NCI-H510A treated with DMSO at 0.1 percent for 48 hours (cell line): ENCODE data around the gene HES7.

ENCODE experiments used
- DNase-seq: peaks from one replicate; lab custom pipeline; 2025; lab: John Stamatoyannopoulos, UW

HES7 gene

DNA sequence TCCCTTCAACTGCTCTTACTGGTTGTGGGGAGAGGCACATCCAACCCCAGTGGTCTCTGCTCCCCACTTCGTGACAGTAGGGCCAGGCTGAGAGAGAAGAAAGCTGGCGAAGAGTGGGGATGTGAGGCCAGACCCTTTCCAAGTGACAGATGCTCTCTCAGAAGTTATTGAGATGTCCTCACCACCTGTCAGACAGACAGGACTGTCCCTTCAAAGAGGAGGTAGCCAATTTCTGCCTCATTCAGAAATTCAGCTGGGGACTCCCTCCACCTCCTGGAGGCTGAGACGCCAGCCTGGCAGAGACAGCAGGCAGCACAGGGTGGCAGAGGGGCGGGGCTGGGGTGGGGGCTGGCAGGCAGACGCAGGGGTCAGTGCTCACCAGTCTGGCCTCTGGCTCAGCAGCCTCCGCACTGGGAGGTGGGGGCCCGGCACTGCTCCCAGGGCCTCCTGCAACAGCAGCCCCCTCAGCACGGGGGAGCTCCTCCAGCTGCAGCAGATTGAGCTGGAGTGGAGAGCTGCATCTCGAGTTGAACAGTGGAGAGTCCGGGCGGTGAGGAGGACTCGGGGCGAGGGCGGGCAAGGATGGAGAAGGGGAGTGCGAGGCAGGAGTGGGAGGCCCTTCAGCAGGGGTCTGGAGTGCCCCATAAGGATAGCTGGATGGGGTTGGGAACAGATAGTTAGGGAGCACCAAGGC, 19.1 kb upstream of the HES7 start:
- DNase-seq = no peak

DNA sequence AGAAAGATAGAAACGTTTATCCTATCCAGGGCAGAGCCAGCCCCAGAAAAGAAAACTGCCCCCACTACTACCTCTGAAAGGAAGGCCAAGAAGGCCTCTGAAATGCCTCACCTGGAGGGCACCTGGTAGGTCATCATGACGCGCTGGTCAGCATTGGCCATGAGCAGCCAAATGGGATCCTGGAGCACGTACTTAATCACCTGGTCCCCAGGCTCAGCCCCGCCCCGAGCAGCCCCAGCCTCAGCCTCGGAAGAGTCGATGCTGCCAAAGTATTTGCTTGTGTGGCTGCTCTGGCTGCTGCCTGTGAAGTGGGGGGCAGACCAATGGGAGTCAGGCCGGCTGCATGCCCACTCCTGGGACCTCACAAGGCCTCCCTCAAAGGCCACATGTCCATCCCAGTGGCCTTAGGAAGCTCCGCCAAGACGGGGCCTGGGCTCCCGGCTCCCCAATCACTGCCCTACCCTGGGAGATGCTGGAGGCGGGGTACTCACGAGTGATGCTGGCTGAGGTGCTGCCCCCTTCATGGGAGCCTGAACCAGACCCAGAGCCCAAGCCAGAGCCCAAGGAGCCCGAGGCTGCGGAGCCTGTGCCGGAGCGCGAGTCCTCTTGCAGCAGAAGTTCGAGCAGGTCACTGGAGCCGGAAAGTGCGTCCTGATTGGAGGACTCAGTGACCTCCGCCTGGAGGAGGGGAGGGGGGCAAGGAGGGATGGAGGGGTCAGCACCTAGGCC, 18.4 kb upstream of the HES7 start:
- DNase-seq = no peak

DNA sequence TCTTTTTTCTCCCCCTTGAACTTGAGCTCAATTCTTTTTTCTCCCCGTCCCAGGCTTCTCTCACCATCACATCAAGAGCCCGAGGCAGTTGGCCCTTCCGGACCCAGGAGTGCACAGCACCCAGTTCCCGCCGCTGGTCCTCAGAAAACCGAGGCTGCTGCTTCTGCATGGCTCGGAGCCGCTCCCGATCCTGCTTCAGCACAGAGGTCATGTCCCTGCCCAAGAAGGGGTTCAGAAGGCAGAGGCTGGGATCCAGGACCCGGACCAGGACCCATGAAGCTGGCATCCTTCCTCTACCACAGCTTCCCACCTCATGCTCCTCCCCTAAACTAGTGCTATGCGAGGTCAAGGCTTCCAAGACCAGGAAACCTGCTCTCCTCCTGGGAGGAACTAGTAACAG, 17.8 kb upstream of the HES7 start:
- DNase-seq = no peak

DNA sequence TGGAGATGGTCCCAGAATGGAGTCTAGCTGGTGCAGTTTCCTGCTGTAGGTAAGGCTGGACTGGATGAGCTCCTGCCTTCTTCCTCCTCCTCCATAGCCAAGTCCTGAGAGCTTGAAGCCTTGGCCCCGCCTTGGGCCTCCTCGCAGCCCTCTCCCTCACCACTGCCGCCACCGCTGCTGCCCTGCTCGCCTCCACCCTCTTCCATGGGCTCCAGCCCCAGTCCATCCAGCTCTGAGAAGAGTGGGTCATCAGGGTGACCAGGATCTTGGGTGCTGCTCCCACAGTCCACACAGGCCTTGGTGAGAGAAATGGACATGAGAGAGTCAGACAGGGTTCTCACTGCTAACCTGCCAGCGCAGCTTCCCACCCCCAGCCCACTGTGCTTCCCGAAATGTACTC, 17.1 kb upstream of the HES7 start:
- DNase-seq = no peak

DNA sequence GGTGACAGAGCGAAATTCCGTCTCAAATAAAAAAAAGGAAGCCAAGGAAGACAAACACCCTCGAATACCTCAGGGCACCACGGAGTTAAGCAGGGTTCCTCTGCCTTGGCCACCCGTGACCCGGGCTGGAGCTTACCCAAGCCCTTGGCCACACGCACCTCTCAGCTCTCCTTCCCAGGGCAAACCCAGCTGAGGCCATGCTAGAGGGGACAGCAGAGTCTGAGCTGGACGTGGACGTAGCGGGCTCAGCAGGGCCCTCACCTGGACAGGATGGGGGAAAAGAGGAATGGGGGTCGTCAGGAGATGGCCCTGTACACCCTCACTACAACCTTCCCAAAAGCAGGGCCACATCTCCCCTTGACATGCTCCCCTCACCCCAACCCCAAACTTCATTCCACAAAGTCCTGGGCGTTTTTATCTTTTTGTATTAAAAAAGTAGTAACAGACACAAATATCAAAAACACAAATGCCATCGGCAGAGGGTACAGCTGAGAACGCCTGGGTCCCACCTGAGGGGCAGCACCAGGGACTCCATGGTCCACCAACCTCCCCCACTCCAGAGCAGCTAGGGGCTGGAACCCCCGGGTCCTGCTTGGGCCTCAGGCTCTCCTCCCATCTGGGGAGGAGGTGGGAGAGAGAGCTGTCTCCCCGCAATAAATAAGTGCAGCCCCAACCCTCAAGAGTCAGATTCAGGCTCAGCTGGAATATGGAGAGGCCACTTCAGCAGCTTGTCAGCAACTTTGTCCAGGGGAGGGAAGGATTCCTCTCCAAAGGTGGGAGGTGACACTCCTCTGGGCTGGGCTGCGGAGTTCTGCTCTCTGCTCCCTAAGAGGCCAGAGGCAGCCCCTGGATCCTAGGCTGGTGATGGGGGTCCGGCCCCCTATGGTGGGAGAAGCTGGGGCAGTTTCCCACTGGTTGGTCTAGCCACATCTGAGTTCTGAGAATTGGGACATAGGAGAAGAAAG, 16.4 kb upstream of the HES7 start:
- no peak for DNase-seq

DNA sequence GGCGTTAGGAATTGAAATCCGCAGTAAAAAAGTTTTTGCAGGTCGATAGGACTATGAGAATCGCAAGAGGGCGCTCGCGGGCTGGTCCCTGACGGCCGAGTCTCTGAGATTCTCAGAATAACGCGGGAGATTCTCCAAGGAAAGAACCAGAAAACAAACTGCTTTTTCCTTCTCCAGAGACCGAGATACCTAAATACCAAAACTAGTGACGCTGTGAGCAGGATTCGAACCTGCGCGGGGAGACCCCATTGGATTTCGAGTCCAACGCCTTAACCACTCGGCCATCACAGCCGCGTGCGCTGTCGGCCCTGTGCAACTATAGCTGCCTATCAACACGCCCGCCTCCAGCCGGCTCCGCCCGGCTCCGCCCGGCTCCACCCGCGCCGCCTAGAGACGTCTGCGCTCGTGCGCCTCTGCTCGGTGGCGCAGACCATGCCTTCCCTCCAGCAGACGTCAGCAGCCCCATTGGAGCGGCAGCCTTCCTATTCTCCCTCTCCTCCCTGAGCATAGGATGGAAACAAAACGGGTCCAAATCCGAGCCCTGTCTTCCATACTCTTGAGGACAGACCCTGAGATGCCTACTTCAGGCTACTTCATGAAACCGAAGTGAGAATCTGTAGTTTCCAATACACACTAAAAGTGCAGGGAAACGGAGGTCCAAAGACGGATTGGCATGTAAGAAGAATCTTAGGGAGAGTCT, 14.9 kb upstream of the HES7 start:
- peak; percentile 97 for DNase-seq

DNA sequence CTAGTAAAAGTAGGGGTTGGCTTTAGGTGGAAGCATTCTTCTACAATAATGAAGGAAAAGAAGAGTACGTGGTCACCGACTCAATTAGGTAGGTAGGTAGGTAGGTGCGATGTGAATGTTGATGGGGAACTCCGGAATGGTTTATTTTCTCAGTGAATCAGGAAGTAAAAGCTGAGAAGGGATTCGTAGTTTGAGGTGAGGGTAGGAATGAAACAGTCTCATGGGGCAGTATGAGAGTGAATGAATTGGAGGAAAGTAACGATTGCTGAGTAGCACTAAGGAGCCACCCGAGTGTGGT, 14.4 kb upstream of the HES7 start:
- DNase-seq = no peak

DNA sequence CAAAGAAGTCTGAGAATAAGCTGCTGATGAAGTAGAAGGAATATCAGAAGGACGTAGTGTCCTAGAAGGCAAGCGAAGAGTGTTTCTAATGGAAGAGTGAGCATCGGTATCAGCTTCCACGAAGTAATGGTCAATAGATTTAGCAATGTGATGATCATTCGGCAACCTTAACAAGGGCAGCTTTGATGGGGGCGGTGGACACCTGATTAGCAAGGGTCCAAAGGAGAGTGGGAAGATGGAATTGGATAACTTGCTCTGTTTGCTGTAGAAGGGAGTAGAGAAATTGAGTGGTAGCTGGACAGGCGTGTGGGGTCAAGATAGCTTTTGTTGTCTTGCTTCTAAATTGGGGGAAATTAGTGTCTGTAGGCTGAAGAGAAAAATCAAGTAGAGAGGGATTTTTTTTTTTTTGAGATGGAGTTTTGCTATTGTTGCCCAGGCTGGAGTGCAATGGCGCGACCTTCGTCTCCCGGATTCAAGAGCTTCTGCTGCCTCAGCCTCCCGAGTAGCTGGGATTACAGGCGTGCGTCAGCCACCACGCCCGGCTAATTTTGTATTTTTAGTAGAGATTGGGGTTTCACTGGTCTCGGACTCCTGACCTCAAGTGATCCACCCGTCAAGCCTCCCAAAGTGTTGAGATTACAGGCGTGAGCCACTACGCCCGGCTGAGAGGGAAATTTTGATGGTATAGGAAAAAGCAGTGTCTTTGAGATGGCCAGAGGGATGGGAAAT, 13.9 kb upstream of the HES7 start:
- DNase-seq = no peak

DNA sequence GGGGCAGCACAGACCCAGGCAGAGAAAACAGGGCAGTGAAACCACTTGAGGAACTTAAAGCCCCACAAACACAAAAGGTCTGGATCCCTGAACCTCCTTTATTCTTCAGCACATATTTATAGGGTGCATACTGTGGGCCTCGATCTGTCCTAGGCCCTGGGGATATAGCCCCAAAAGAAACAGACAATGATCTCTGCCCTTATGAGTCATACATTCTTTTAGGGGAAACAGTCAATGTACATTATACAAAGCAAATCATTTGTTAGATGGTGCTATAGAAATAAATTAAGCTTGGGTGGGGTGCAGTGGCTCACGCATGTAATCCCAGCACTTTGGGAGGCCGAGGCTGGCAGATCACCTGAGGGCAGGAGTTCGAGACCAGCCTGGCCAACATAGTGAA, 10.0 kb upstream of the HES7 start:
- DNase-seq = no peak

DNA sequence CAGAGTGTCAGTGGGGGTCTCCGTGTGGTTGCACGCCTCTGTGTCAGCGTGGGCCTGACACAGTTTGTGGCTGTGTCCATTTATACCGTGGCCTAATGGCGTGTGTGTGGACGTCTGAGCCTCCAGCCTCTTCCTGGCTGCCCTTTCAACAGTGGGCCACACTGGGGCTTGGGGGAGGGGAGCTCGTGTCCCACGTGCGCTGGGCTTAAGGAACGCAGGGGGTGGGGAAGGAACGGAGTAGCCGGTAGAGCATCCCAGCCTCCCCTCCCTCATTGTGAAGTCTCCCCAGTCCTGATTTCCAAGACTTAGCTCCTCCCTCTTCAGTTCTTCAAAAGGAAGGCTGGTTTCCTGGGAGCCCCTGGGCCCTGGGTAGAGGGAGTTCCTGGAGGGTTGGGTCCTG, 9.5 kb upstream of the HES7 start:
- no peak for DNase-seq

DNA sequence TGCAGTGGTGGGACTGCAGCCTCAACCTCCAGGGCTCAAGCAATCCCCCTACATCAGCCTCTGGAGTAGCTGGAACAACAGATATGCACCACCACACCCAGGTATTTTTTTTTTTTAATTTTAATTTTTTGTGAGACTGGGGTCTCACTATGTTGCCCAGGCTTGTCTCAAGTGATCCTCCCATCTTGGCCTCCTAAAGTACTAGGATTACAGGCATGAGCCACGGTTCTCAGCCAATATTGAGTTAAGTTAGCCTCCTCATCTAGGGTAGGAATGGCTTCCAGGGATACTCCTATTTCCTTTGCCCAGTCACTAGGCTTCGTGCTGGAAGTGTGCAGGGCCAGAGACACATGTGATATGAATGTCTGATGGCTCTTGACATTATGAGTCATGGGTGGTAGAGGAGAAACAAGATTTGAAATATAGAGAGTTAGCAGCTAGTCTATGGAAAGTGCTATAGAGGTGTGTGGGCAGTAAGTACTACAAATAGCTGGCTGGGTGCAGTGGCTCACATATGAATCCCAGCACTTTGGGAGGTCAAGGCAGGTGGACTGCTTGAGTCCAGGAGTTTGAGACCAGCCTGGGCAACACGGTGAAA, 8.0 kb upstream of the HES7 start:
- no peak for DNase-seq

DNA sequence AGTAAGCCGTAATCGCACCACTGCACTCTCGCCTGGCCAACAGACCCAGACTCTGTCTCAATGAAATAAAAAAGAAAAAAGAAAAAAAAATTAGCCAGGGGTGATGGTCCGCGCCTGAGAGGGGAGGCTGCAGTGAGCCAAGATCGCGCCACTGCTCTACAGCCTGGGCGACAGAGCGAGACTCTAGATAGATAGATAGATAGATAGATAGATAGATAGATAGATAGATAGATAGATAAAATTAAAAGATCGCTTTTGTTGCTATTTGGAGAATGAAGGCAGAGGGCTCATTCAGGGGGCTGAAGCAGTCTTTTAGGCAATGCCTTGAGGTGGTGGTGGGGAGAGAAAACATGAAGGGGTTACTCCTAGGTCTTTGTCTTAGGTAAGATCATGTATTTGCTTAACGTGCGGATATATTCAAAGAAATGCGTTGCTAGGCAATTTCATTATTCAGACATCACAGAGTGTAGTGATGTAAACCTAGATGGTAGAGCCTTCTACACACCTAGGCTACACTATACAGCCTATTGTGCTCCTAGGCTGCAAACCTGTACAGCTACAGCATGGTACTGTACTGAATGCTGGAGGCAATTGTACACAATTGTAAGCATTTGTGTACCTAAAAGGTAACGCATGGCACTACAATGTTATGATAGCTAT, 4.3 kb upstream of the HES7 start:
- no peak for DNase-seq

DNA sequence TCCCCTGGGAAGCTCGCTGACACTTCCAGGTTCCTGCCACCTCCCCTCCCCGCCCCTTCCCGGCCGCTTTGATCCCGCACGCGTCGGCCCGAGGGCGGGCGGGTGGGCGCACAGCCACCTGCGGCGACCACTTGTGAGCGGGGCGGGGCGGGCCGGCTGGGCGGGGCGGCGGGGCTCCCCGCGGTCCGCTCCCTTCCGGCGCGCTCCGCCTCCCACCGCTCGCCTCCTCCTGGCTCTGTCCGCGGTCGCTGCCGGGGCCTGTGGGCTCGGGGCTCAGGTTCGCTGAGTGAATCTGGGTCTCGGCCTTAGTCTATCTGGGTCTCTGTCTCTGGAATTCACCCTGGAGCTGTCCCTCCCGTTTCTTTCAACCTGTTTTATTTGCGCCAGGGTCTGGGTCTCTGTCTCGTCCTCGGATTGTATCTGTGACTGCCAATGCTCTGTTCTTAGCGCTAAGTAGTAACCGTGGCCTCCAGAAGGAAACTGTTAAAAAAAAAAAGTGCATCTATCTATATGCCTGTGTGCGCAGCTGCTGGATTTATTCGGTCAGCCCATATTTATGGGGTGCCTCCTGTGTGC, 2.7 kb upstream of the HES7 start:
- DNase-seq = peak; percentile 87

DNA sequence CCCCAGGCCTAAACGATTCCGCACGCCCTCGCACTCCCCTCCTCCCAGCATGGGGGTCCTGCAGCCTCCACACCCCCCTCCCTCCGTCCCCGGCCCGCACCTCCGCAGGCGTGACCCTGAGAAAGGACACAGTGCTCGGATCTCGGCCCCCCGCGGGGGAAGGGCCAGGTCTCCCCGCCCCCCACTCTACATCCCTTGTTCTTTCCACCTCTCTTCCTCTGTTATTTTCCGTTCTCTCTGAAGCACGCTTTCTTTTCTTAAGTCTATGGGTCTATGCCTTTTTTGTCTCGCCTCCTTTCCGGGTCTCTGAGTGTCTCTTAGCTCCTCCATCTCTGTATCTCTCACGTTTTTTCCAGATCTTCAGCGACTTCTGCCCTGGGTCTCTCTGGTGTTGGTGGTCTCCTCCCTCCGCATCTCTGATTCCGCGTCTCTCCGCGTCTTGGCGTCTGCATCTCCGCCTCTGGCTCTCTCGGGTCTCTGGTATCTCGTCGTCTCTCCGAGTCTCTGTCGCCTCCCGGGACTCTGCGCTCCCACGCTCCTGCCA, 2.1 kb upstream of the HES7 start:
- peak; percentile 43 for DNase-seq

DNA sequence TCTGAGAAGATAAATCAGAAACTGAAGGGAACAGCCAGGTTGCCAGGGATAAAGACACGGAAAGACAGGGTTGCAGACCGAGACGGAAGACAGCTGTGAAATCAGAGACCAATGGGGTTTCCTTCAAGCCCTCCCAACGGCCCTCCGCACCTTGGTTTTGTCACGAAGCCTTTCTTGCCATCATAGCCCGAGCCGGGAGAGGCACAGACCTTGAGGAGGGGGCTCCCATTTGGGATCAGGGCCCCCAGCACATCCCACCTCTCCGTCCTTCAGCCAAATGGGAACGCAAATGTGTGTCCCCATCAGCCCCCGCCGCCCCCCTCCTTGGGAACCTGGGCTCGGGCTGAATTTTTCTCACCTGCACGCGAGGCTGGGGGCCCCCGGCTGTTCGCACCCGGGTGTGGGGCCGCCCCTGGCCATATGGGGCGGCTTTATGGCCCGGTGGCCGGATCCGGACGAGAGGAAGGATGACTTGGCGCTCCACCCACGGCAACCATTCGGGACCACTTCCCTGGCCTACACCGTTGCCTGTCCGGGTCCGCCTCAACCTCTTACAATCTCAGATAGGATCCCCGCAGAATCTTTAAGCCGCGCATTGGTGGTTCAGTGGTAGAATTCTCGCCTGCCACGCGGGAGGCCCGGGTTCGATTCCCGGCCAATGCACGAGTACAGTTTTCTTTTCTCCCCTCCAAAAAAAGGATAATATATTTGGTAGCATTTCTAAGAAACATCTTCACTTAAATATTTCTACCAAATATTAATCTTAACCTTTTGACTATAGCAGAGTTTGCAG, 1.4 kb upstream of the HES7 start:
- peak; percentile 61 for DNase-seq

DNA sequence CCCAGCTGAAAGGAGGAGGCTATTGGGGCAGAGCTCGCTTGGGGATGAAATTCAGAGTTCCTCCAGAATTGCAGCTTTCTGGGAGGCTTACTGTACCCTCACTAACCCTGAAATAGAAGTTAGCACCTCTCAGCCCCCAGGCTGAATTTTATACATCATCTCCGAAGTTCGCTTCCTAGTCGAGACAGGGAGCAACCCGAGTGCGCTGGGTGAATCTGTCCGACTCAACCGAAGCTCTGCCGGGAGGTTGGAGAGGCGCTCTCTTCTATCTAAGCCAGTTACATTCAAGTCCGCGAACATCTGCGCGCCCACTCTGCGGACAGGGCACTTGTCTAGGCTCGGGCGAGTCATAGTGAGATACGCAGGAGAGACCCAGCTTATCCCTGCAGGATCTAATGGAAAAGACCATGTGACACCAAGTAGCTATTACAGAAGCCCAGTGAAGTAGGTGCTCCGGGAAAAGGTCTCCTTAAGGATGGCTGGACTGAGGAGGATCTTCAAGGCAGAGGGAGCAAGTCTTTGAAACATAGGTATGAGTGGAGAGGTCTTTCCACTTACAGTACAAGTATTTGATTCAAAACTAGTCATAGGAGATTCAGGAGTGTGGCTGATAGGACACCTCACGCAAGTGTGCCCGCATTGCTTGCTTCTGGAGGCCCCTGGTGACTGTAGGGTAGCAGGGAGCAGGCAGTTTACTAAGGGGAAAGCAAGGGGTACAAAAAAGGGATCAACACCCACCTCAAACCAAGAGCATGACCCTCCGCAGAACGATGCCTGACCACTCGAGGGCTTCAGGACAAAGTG, 646 bp upstream of the HES7 start:
- no peak for DNase-seq

DNA sequence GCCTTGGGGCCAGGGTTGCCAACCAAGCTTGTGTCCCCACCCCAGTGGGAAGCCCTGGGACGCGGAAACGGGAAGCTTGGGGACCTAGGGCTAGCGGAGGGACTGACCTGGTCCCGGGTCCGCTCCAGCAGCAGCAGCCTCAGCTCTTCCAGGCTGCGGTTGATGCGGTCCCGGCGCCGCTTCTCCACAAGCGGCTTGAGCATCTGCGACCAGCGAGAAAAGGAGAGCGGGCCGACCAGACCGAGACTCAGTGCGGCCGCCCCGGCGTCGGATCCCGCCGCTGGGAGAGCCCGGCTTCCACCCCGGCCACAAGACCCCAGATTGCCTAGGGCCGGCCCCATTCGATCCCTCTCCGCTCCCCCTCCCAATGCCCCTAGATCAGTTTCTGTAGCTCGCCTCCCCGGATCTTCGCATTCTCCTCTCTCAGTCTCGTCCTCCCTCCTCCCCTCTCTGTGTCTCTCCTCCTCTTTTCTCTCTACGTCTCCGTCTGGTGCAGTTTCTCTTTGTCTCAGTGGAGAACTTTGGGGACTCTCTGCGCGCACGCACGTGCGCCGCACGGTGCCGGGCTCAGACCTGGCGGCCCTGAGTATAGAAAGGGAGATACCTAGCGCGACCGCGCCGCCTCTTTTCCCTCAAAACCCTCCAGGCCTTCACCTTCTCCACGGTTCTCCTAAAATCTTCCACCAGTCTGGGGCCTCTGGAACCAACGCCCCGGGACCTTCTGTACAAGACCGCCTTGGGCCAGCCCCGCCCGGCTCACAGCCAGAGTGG, 797 bp downstream of the HES7 start:
- no peak for DNase-seq
